A673 (cell line): Measurements from ENCODE around the gene SNAP47.

Experiments used
- EZH2 ChIP-seq: fragments of 200-600 bp; sonication (generic); IDR thresholded peaks from 2 replicates; pipeline ENCODE4 v1.6.1; 2017; ENCODE audit warnings: borderline replicate concordance, low read depth, mild to moderate bottlenecking, mixed read lengths, antibody characterized with exemption, low read length; ENCODE audit not compliant: poor library complexity, severe bottlenecking
- TF ChIP-seq, protein P1 (sequence below): fragments of 300-800, 200-600 bp; sonication (generic); conservative IDR thresholded peaks from 2 replicates; pipeline ENCODE4 v1.5.1; 2017; ENCODE audit warnings: low read depth, mild to moderate bottlenecking, antibody characterized with exemption, low read length, moderate library complexity, mixed read lengths

DNA sequence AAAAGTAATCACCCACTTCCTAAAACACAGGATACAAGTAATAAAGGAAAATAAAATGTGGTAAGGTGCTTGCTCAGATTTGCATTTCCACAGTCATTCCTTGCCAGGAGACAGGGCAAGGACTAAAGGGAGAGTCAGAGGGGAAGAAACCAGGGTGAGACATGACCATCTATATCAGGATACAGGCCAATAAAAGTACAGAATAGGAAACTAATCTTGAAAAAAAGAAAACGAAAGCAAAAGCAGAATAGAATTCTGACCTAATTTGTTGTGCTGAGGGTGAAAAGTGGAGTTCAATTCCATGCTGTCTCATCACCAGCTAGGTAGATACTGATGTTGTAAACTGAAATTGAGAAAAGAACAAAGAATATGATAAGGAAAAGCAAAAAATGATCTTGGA, 27.4 kb upstream of the SNAP47 start:
- TF ChIP-seq EZH2 = no peak
- TF ChIP-seq, protein P1, sequence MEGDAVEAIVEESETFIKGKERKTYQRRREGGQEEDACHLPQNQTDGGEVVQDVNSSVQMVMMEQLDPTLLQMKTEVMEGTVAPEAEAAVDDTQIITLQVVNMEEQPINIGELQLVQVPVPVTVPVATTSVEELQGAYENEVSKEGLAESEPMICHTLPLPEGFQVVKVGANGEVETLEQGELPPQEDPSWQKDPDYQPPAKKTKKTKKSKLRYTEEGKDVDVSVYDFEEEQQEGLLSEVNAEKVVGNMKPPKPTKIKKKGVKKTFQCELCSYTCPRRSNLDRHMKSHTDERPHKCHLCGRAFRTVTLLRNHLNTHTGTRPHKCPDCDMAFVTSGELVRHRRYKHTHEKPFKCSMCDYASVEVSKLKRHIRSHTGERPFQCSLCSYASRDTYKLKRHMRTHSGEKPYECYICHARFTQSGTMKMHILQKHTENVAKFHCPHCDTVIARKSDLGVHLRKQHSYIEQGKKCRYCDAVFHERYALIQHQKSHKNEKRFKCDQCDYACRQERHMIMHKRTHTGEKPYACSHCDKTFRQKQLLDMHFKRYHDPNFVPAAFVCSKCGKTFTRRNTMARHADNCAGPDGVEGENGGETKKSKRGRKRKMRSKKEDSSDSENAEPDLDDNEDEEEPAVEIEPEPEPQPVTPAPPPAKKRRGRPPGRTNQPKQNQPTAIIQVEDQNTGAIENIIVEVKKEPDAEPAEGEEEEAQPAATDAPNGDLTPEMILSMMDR = no peak
